PC-9 (cell line): ENCODE data around the gene PXDN. TPM values are rescaled to one million over a fixed set of nuclear protein-coding genes. Genes with fewer than 3 reads are reported as not detected.

Source experiments
- BruUV-seq: library from RNA; stranded (reverse); fragments of 400-500 nt; replicated peaks from 2 replicates; lab custom pipeline; 2021; lab: Mats Ljungman, UMichigan
- CTCF ChIA-PET: fragments of 300-600 bp; sonication (Branson Sonifier 250); formaldehyde crosslinking; loops from one replicate; lab custom pipeline; 2022; ENCODE audit warnings: antibody characterized with exemption; lab: Charles Lee
- POLR2A ChIA-PET: fragments of 300-600 bp; sonication (Branson Sonifier 250); formaldehyde crosslinking; loops from one replicate; lab custom pipeline; 2022; ENCODE audit warnings: antibody characterized with exemption; ENCODE audit not compliant: unreplicated experiment; lab: Charles Lee
- DNase-seq, 2 experiments: peaks; one replicate each; pipeline versions ENCODE4 v3.0.0 to v3.0.0-alpha.2; 2015 to 2022; ENCODE audit warnings: mixed read lengths in 1 of 2
- H2AFZ ChIP-seq: fragments of 200-600 bp; sonication (generic); 2 replicates; pipeline ENCODE4 v1.8.1; 2017; ENCODE audit warnings: antibody characterized with exemption
- H3F3A ChIP-seq: fragments of 200-600 bp; sonication (generic); 2 replicates; pipeline ENCODE4 v1.8.1; 2017; ENCODE audit warnings: antibody characterized with exemption, mild to moderate bottlenecking, low read depth; ENCODE audit not compliant: insufficient read depth
- H3K27ac ChIP-seq: fragments of 200-600 bp; sonication (generic); 2 replicates; pipeline ENCODE4 v1.6.1; 2016; ENCODE audit warnings: mixed run types
- H3K27me3 ChIP-seq: fragments of 200-600 bp; sonication (generic); 2 replicates; pipeline ENCODE4 v1.6.1; 2016; ENCODE audit warnings: low read depth, mixed run types; ENCODE audit not compliant: insufficient read depth
- H3K36me3 ChIP-seq: fragments of 200-600 bp; sonication (generic); 2 replicates; pipeline ENCODE4 v1.6.1; 2016; ENCODE audit warnings: low read depth, mixed run types
- H3K4me1 ChIP-seq: fragments of 200-600 bp; sonication (generic); replicated peaks from 2 replicates; pipeline ENCODE4 v1.6.1; 2016; ENCODE audit warnings: mixed run types; ENCODE audit not compliant: insufficient read depth
- H3K4me2 ChIP-seq: fragments of 200-600 bp; sonication (generic); 2 replicates; pipeline ENCODE4 v1.6.1; 2017; ENCODE audit warnings: mixed run types
- H3K4me3 ChIP-seq: fragments of 200-600 bp; sonication (generic); 2 replicates; pipeline ENCODE4 v1.6.1; 2016; ENCODE audit warnings: mixed run types
- H3K79me2 ChIP-seq: fragments of 200-600 bp; sonication (generic); 2 replicates; pipeline ENCODE4 v1.6.1; 2017; ENCODE audit warnings: low read depth, mixed run types
- H3K9me2 ChIP-seq: fragments of 200-600 bp; sonication (generic); 2 replicates; pipeline ENCODE4 v1.8.1; 2017; ENCODE audit warnings: mild to moderate bottlenecking; ENCODE audit not compliant: insufficient read depth
- H3K9me3 ChIP-seq: fragments of 200-600 bp; sonication (generic); 2 replicates; pipeline ENCODE4 v1.8.1; 2016; ENCODE audit warnings: low read depth; ENCODE audit not compliant: insufficient read depth
- H4K20me1 ChIP-seq: fragments of 200-600 bp; sonication (generic); 2 replicates; pipeline ENCODE4 v1.8.1; 2017; ENCODE audit not compliant: insufficient read depth
- CTCF ChIP-seq: fragments of 200-600 bp; sonication (generic); conservative IDR thresholded peaks from 2 replicates; pipeline ENCODE4 v1.6.1; 2017; ENCODE audit warnings: mixed run types, antibody characterized with exemption, mild to moderate bottlenecking, moderate library complexity
- EZH2 ChIP-seq: fragments of 200-600 bp; sonication (generic); IDR thresholded peaks from 2 replicates; pipeline ENCODE4 v1.8.0; 2017; ENCODE audit warnings: antibody characterized with exemption, low read depth
- intact Hi-C: fragments of 100-400 bp; cut with micrococcal nuclease; formaldehyde crosslinking; loops from one replicate; pipeline ENCODE4 v1.10.0; 2022; ENCODE audit not compliant: unreplicated experiment
- total RNA-seq: library from RNA; stranded (reverse); gene quantifications from 2 replicates; pipeline ENCODE4 v1.2.3, GENCODE V29; 2021

Gene PXDN
- total RNA-seq, 1 experiment from 2014 or later: 91.1 TPM

DNA sequence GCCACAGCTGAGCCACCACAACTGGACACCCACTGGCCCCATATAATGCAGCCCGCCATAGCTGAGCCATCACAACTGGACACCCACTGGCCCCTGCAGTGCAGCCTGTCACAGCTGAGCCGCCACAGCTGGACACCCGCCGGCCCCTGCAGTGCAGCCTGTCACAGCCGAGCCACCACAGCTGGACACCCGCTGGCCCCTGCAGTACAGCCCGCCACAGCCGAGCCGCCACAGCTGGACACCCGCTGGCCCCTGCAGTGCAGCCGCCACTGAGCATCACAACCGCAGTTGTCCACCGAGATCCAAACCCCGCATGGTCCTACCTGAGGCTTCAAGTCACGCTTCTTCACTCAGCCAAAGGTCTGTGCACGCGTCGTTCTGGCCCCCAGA lies 134.2 kb downstream of the PXDN start:
- BruUV-seq: no TSS peak
- intact Hi-C loops: no loop called here
- Histone ChIP-seq H3K36me3 (no peaks in the 10 kb centered on the region), H3K4me3 (no peak overlapping the region), H3K9me2 (no peaks in the 10 kb centered on the region), H4K20me1 (no peaks in the 10 kb centered on the region), H3K9me3 (no peaks in the 10 kb centered on the region), H3K79me2 (no peaks in the 10 kb centered on the region), H3K4me2 (no peak overlapping the region), H3K27ac (no peak overlapping the region), H2AFZ (no peak overlapping the region), H3F3A (no peaks in the 10 kb centered on the region), H3K27me3 (peaks cover 22% of the 10 kb centered on the region), H3K4me1 (peaks cover 9% of the 10 kb centered on the region)
- CTCF ChIA-PET: no interaction called here
- TF ChIP-seq EZH2 (no peak), CTCF (no peak)
- DNase-seq: no peak
- POLR2A ChIA-PET: no interaction called here

DNA sequence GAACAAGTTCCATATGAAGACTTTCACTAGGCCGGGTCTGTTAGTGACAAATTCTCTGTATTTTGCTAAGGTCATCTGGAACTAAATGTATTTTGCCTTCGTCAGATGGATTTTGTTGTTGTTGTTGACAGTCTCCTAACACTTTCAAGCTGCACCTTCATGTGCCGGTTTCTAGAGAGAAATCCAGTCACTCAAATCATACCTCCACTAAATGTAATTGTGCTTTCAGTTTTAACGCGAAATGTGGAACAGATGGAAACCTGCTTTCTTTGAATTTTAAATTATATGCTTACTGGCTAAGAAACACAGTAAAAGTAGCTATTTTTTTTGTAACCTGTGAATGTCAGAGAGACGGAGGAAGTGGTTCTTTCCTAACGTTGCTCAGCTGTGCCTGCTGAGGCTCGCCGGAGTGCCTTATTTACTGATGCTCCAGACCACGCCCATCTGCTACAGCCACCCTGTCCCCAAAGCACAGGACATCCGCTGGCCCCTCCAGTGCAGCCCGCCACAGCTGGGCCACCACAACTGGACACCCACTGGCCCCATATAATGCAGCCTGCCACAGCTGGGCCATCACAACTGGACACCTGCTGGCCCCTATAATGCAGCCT lies 134.7 kb downstream of the PXDN start:
- Histone ChIP-seq H3K4me3 (no peak overlapping the region), H3K9me3 (no peaks in the 10 kb centered on the region), H2AFZ (no peak overlapping the region), H3K4me2 (no peak overlapping the region), H3K9me2 (no peaks in the 10 kb centered on the region), H4K20me1 (no peaks in the 10 kb centered on the region), H3F3A (no peaks in the 10 kb centered on the region), H3K4me1 (peaks cover 9% of the 10 kb centered on the region), H3K79me2 (no peaks in the 10 kb centered on the region), H3K27me3 (peaks cover 22% of the 10 kb centered on the region), H3K36me3 (no peaks in the 10 kb centered on the region), H3K27ac (no peak overlapping the region)
- BruUV-seq: no TSS peak
- CTCF ChIA-PET: no interaction called here
- TF ChIP-seq CTCF: no peak
- TF ChIP-seq EZH2: no peak
- intact Hi-C loops: no loop called here
- POLR2A ChIA-PET: no interaction called here
- no peak for DNase-seq

- intact Hi-C loops: no loop called here
- no TSS peak for BruUV-seq
- H3F3A ChIP-seq: peaks cover 5% of the 10 kb centered on the region; the same call in 1 of the 2 replicates
- H3K79me2 ChIP-seq: no peaks in the 10 kb centered on the region
- peaks cover 8% of the 10 kb centered on the region for H3K4me1 ChIP-seq
- H3K4me3 ChIP-seq: no peak overlapping the region
- no peaks in the 10 kb centered on the region for H3K9me3 ChIP-seq
- H3K4me2 ChIP-seq: no peak overlapping the region
- peaks cover 22% of the 10 kb centered on the region; the same call in 1 of the 2 replicates for H3K27me3 ChIP-seq
- no peaks in the 10 kb centered on the region for H4K20me1 ChIP-seq
- H2AFZ ChIP-seq: no peak overlapping the region
- H3K9me2 ChIP-seq: no peaks in the 10 kb centered on the region
- H3K36me3 ChIP-seq: no peaks in the 10 kb centered on the region
- H3K27ac ChIP-seq: no peak overlapping the region
- TF ChIP-seq EZH2: no peak
- no peak for TF ChIP-seq CTCF
- POLR2A ChIA-PET: no interaction called here
- DNase-seq: no peak
- CTCF ChIA-PET: no interaction called here
These were observed 135.3 kb downstream of the PXDN start for GRCh38 chr2:1609040-1609439.
